HL-60 (cell line): ENCODE results near the gene PIK3CA.

Experiments used
- DNase-seq, 2 experiments: peaks; one replicate each; pipeline ENCODE4 v3.0.0-alpha.2; 2010 to 2020; ENCODE audit warnings: low read depth in 1 of 2, low spot score in 1 of 2
- H3K27ac ChIP-seq: fragments of 250-450 bp; sonication (Bioruptor Pico); replicated peaks from 2 replicates; pipeline ENCODE4 v1.5.1; 2020; ENCODE audit warnings: mild to moderate bottlenecking, moderate library complexity
- H3K27me3 ChIP-seq: fragments of 250-450 bp; sonication (Bioruptor Pico); 2 replicates; pipeline ENCODE4 v1.5.1; 2021; ENCODE audit warnings: mild to moderate bottlenecking, moderate library complexity; ENCODE audit not compliant: insufficient read depth, poor library complexity, severe bottlenecking
- H3K4me3 ChIP-seq: replicated peaks from 2 replicates; pipeline ENCODE4 v1.5.1; 2011; ENCODE audit warnings: mild to moderate bottlenecking, control low read depth, low read length; ENCODE audit not compliant: insufficient read depth
- GABPA ChIP-seq: IDR thresholded peaks from 2 replicates; pipeline ENCODE4 v1.6.1; 2012; ENCODE audit warnings: low read depth
- POLR2AphosphoS5 ChIP-seq: IDR thresholded peaks from 2 replicates; pipeline ENCODE4 v1.6.1; 2012; ENCODE audit warnings: low read depth
- REST ChIP-seq: IDR thresholded peaks from 2 replicates; pipeline ENCODE4 v1.6.1; 2012; ENCODE audit warnings: low read depth; ENCODE audit not compliant: insufficient replicate concordance
- SPI1 ChIP-seq: IDR thresholded peaks from 2 replicates; pipeline ENCODE4 v1.6.1; 2012; ENCODE audit warnings: low read depth, mild to moderate bottlenecking, borderline replicate concordance
- TF ChIP-seq, protein P1 (sequence below): IDR thresholded peaks from one replicate; pipeline ENCODE4 v1.5.1; 2011; ENCODE audit warnings: low read length, control low read depth, inconsistent platforms; ENCODE audit not compliant: insufficient read depth

PIK3CA gene

DNA sequence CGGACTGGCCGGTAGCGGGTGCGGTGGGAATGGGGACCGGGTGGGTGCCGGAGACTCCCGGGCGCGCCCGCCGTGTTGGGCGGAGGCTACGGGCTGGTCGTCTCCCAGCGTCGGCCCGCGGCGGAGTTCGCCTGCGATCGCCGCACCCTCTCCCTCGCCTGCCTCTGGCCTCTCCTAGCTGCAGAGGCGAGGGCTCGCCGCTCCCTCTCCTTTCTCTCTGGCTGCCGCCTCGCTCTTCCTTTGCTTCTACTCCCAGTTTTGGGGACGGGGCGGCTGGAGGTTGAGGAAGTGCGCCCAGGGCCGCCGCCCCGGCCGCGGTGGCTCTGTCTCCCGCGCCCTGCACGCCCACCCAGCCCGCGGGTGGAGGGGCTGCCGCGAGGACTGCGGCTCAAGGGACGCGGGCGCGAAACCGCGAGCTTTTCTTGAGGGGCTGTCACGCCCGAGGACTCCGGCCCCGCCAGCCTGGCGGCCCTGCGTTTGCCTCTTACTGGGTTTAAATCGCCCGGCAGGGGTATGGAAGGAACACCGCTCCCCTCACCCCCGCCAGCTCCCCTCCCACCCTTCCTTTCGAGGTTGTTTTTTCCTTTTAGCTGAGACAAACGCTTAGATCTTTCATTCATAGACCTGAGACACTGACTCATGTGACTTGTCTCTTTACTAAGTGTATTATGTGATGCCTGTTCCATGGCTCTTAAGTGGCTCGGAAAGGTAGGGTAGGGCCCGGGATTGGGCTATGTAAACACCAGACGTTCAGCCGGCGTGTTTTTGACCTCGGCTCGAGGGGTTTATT is 654 bp downstream of the PIK3CA start:
- DNase-seq = peak in 1 of 2 experiments; percentile 37

GRCh38 chr3:179149406-179149867 is 1.3 kb downstream of the PIK3CA start:
- Histone ChIP-seq H3K27me3 (no peaks in the 10 kb centered on the region), H3K4me3 (peak overlapping the region; percentile 88), H3K27ac (peak overlapping the region; percentile 91; the same call in 1 of the 2 replicates)
- TF ChIP-seq POLR2AphosphoS5 (no peak), GABPA (no peak), SPI1 (no peak; the same call in 1 of the 2 replicates), REST (no peak)
- TF ChIP-seq, protein P1, sequence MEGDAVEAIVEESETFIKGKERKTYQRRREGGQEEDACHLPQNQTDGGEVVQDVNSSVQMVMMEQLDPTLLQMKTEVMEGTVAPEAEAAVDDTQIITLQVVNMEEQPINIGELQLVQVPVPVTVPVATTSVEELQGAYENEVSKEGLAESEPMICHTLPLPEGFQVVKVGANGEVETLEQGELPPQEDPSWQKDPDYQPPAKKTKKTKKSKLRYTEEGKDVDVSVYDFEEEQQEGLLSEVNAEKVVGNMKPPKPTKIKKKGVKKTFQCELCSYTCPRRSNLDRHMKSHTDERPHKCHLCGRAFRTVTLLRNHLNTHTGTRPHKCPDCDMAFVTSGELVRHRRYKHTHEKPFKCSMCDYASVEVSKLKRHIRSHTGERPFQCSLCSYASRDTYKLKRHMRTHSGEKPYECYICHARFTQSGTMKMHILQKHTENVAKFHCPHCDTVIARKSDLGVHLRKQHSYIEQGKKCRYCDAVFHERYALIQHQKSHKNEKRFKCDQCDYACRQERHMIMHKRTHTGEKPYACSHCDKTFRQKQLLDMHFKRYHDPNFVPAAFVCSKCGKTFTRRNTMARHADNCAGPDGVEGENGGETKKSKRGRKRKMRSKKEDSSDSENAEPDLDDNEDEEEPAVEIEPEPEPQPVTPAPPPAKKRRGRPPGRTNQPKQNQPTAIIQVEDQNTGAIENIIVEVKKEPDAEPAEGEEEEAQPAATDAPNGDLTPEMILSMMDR = no peak
- DNase-seq = peak in 1 of 2 experiments; percentile 47

More for the DNA sequence above, 654 bp downstream of the PIK3CA start:
- H3K4me3 ChIP-seq = peak overlapping the region; percentile 88
- no peaks in the 10 kb centered on the region for H3K27me3 ChIP-seq
- TF ChIP-seq, protein P1 = no peak
- no peak for TF ChIP-seq GABPA
- TF ChIP-seq REST = no peak
- TF ChIP-seq POLR2AphosphoS5 = no peak; the same call in 1 of the 2 replicates
- peak; percentile 46; the same call in 1 of the 2 replicates for TF ChIP-seq SPI1
- H3K27ac ChIP-seq = peak overlapping the region; percentile 91

- no peak for DNase-seq
- TF ChIP-seq, protein P1 = no peak
- no peak for TF ChIP-seq GABPA
- TF ChIP-seq SPI1 = no peak
- TF ChIP-seq REST = no peak
- peak overlapping the region; percentile 88; the same call in 1 of the 2 replicates for H3K4me3 ChIP-seq
- no peak overlapping the region for H3K27ac ChIP-seq
- no peaks in the 10 kb centered on the region for H3K27me3 ChIP-seq
These were observed 1.8 kb downstream of the PIK3CA start for GRCh38 chr3:179149951-179150350.
